Measurements from ENCODE around the gene PARM1.
A peak's percentile ranks its signal among the peaks of the same experiment; 100 is the strongest.

The PARM1 gene, protein sequence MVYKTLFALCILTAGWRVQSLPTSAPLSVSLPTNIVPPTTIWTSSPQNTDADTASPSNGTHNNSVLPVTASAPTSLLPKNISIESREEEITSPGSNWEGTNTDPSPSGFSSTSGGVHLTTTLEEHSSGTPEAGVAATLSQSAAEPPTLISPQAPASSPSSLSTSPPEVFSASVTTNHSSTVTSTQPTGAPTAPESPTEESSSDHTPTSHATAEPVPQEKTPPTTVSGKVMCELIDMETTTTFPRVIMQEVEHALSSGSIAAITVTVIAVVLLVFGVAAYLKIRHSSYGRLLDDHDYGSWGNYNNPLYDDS

GRCh38 chr4:74932832-74933561, at the start of gene PARM1:
Gene PARM1 (plus strand): TSS chr4:74933116. CDS start chr4:74933328, 212 bp downstream.
- peak within 1 kb of the TSS; percentile 96 for H2AFZ ChIP-seq (ENCODE audit: low read depth, low read length)
- H3K4me1 ChIP-seq (ENCODE audit: insufficient read depth, low read length) = peaks cover 14% of the 10 kb centered on the region
- peak within 1 kb of the TSS; percentile 52 for H3K4me3 ChIP-seq (ENCODE audit: low read length)
- no peaks in the 10 kb centered on the region for H3K36me3 ChIP-seq (ENCODE audit: insufficient read depth, low read length)
- peaks cover 19% of the 10 kb centered on the region for H3K27me3 ChIP-seq (ENCODE audit: insufficient read depth, low read length)
- no peaks in the 10 kb centered on the region for H3K9me3 ChIP-seq (ENCODE audit: low read length)

DNA sequence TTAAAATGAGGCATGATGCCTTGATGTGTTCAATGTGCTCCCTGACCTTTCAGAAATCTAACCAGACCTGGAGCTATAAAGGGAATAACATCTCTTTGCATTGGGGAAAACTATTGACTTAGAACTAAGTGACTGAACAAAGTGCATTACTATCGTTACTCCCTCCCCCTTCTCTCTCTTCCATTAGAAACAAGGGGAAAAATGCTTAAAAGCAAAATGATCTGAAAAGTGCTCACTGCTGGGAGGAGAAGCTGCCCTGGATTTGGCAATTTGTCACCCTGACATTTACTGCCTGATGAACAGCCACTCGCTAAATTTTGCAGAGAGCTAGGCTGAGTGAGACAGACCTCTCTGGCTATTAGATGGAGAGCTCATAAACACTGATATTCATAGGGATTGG, 48.6 kb upstream of the PARM1 start:
- Histone ChIP-seq H3K9me3 (ENCODE audit: low read length) (no peaks in the 10 kb centered on the region), H3K27me3 (ENCODE audit: insufficient read depth, low read length) (no peaks in the 10 kb centered on the region), H3K36me3 (ENCODE audit: insufficient read depth, low read length) (no peaks in the 10 kb centered on the region), H3K4me1 (ENCODE audit: insufficient read depth, low read length) (no peaks in the 10 kb centered on the region), H3K4me3 (ENCODE audit: low read length) (no peak overlapping the region), H2AFZ (ENCODE audit: low read depth, low read length) (no peak overlapping the region)

GRCh38 chr4:74886484-74886883, 46.4 kb upstream of the PARM1 start:
- H3K9me3 ChIP-seq (ENCODE audit: low read length) = no peaks in the 10 kb centered on the region
- H3K36me3 ChIP-seq (ENCODE audit: insufficient read depth, low read length) = no peaks in the 10 kb centered on the region
- no peak overlapping the region for H3K4me3 ChIP-seq (ENCODE audit: low read length)
- no peaks in the 10 kb centered on the region for H3K4me1 ChIP-seq (ENCODE audit: insufficient read depth, low read length)
- H3K27me3 ChIP-seq (ENCODE audit: insufficient read depth, low read length) = no peaks in the 10 kb centered on the region
- H2AFZ ChIP-seq (ENCODE audit: low read depth, low read length) = no peak overlapping the region

DNA sequence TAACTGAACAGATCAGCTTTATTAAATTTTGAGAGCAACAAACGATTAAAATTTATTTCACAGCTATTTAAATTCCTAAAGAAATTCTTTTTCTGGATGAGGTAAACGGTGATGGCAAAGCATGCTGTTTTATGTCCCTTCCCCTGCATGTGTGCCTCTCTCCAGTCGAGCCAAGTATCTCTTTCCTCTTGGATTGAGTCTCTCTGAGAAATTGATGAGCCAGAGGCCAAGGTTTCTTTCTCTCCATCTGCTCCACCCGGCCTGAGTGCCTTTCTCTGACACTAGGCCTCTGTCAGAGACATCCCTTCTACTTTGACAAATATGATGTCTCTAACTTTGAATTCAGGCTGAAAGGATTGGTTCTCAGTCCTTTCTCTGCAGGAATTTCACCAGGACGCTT, 42.6 kb upstream of the PARM1 start:
- Histone ChIP-seq H3K36me3 (ENCODE audit: insufficient read depth, low read length) (no peaks in the 10 kb centered on the region), H3K9me3 (ENCODE audit: low read length) (no peaks in the 10 kb centered on the region), H3K4me1 (ENCODE audit: insufficient read depth, low read length) (no peaks in the 10 kb centered on the region), H2AFZ (ENCODE audit: low read depth, low read length) (no peak overlapping the region), H3K27me3 (ENCODE audit: insufficient read depth, low read length) (no peaks in the 10 kb centered on the region), H3K4me3 (ENCODE audit: low read length) (no peak overlapping the region)

DNA sequence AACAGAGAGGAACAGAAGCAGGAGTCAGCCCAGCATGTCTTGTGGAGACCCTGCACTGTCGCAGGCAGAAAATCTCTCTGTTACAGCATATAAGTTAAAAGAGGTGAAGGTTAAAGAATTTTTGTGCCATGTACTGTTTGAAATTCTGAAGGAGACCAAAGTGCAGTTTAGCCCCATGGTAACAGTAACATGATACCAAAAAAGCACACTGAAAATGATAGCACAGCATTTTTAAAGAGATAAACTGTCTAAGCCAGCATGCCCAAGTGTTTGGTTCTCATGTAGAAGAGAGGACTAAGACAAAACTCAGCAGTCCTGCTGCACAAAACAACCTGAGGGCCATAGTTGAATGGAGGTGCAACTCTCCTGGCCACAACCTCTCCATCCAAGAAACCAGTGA, 41.9 kb upstream of the PARM1 start:
- Histone ChIP-seq H2AFZ (ENCODE audit: low read depth, low read length) (no peak overlapping the region), H3K9me3 (ENCODE audit: low read length) (no peaks in the 10 kb centered on the region), H3K4me1 (ENCODE audit: insufficient read depth, low read length) (no peaks in the 10 kb centered on the region), H3K36me3 (ENCODE audit: insufficient read depth, low read length) (no peaks in the 10 kb centered on the region), H3K4me3 (ENCODE audit: low read length) (no peak overlapping the region), H3K27me3 (ENCODE audit: insufficient read depth, low read length) (no peaks in the 10 kb centered on the region)

- Histone ChIP-seq H2AFZ (ENCODE audit: low read depth, low read length) (no peak overlapping the region), H3K27me3 (ENCODE audit: insufficient read depth, low read length) (no peaks in the 10 kb centered on the region), H3K4me3 (ENCODE audit: low read length) (no peak overlapping the region)
Measured at GRCh38 chr4:74893171-74893570, 39.7 kb upstream of the PARM1 start.

GRCh38 chr4:74896595-74896994, 36.3 kb upstream of the PARM1 start:
- Histone ChIP-seq H3K4me1 (ENCODE audit: insufficient read depth, low read length) (no peaks in the 10 kb centered on the region), H3K4me3 (ENCODE audit: low read length) (no peak overlapping the region), H3K36me3 (ENCODE audit: insufficient read depth, low read length) (no peaks in the 10 kb centered on the region), H2AFZ (ENCODE audit: low read depth, low read length) (no peak overlapping the region), H3K9me3 (ENCODE audit: low read length) (no peaks in the 10 kb centered on the region), H3K27me3 (ENCODE audit: insufficient read depth, low read length) (no peaks in the 10 kb centered on the region)

More at GRCh38 chr4:74893171-74893570, 39.7 kb upstream of the PARM1 start:
- H3K4me1 ChIP-seq (ENCODE audit: insufficient read depth, low read length) = no peaks in the 10 kb centered on the region
- H3K36me3 ChIP-seq (ENCODE audit: insufficient read depth, low read length) = no peaks in the 10 kb centered on the region
- H3K9me3 ChIP-seq (ENCODE audit: low read length) = no peaks in the 10 kb centered on the region

- Histone ChIP-seq H3K9me3 (ENCODE audit: low read length) (no peaks in the 10 kb centered on the region), H2AFZ (ENCODE audit: low read depth, low read length) (no peak overlapping the region), H3K27me3 (ENCODE audit: insufficient read depth, low read length) (no peaks in the 10 kb centered on the region)
Measured at GRCh38 chr4:74897386-74897785, 35.5 kb upstream of the PARM1 start.

GRCh38 chr4:74900862-74901261, 32.1 kb upstream of the PARM1 start:
- Histone ChIP-seq H3K9me3 (ENCODE audit: low read length) (no peaks in the 10 kb centered on the region), H3K27me3 (ENCODE audit: insufficient read depth, low read length) (no peaks in the 10 kb centered on the region), H3K36me3 (ENCODE audit: insufficient read depth, low read length) (no peaks in the 10 kb centered on the region), H3K4me3 (ENCODE audit: low read length) (no peak overlapping the region), H2AFZ (ENCODE audit: low read depth, low read length) (no peak overlapping the region), H3K4me1 (ENCODE audit: insufficient read depth, low read length) (no peaks in the 10 kb centered on the region)

More at GRCh38 chr4:74897386-74897785, 35.5 kb upstream of the PARM1 start:
- Histone ChIP-seq H3K4me1 (ENCODE audit: insufficient read depth, low read length) (no peaks in the 10 kb centered on the region), H3K4me3 (ENCODE audit: low read length) (no peak overlapping the region), H3K36me3 (ENCODE audit: insufficient read depth, low read length) (no peaks in the 10 kb centered on the region)

DNA sequence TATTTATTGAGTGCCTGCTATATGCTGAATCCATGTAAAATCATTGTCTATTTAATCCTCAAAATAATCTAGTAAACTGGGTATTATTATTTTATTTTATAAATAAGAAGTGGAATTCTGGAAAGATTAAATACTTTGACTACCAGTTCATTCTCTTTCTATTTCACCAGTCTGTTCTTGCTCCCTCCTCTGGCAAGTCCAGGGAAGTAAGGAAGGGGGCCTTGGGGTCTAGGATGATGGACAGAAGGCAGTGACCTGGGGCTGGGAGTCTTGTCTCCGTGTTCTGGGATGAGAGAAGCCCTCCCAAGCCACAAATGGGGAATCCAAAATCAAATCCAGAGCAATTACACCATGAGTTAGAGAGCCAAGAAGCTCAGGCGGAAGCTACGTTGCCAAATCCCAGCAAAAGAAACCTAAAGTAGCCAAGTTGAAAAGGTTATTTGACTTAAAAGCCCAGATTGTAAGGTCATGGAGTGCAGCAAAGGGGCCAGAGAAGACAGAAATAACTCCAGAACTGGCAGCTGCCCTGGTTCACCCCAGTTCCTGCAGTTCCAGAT, 28.3 kb upstream of the PARM1 start:
- Histone ChIP-seq H3K4me3 (ENCODE audit: low read length) (no peak overlapping the region), H3K36me3 (ENCODE audit: insufficient read depth, low read length) (no peaks in the 10 kb centered on the region), H3K27me3 (ENCODE audit: insufficient read depth, low read length) (no peaks in the 10 kb centered on the region), H2AFZ (ENCODE audit: low read depth, low read length) (no peak overlapping the region), H3K4me1 (ENCODE audit: insufficient read depth, low read length) (no peaks in the 10 kb centered on the region), H3K9me3 (ENCODE audit: low read length) (no peaks in the 10 kb centered on the region)

GRCh38 chr4:74906771-74907170, 26.1 kb upstream of the PARM1 start:
- H3K4me3 ChIP-seq (ENCODE audit: low read length) = no peak overlapping the region
- no peaks in the 10 kb centered on the region for H3K9me3 ChIP-seq (ENCODE audit: low read length)
- no peaks in the 10 kb centered on the region for H3K4me1 ChIP-seq (ENCODE audit: insufficient read depth, low read length)
- no peak overlapping the region for H2AFZ ChIP-seq (ENCODE audit: low read depth, low read length)
- no peaks in the 10 kb centered on the region for H3K27me3 ChIP-seq (ENCODE audit: insufficient read depth, low read length)
- no peaks in the 10 kb centered on the region for H3K36me3 ChIP-seq (ENCODE audit: insufficient read depth, low read length)

- Histone ChIP-seq H3K36me3 (ENCODE audit: insufficient read depth, low read length) (no peaks in the 10 kb centered on the region), H2AFZ (ENCODE audit: low read depth, low read length) (no peak overlapping the region), H3K4me1 (ENCODE audit: insufficient read depth, low read length) (no peaks in the 10 kb centered on the region), H3K27me3 (ENCODE audit: insufficient read depth, low read length) (no peaks in the 10 kb centered on the region), H3K4me3 (ENCODE audit: low read length) (no peak overlapping the region), H3K9me3 (ENCODE audit: low read length) (no peaks in the 10 kb centered on the region)
Measured at GRCh38 chr4:74919783-74920182, 13.1 kb upstream of the PARM1 start.

GRCh38 chr4:74920704-74921103, 12.2 kb upstream of the PARM1 start:
- Histone ChIP-seq H2AFZ (ENCODE audit: low read depth, low read length) (no peak overlapping the region), H3K9me3 (ENCODE audit: low read length) (no peaks in the 10 kb centered on the region), H3K27me3 (ENCODE audit: insufficient read depth, low read length) (no peaks in the 10 kb centered on the region), H3K4me3 (ENCODE audit: low read length) (no peak overlapping the region), H3K36me3 (ENCODE audit: insufficient read depth, low read length) (no peaks in the 10 kb centered on the region), H3K4me1 (ENCODE audit: insufficient read depth, low read length) (no peaks in the 10 kb centered on the region)

Data from neuron (in vitro differentiated cells).